HG03095 (cell line): ENCODE data around the gene IPO9.
"Not testable (repeated sequence)": the region's sequence is repeated elsewhere in the genome, so short reads cannot be mapped to it uniquely, and the experiment has no call there.

Experiments
- ATAC-seq: cut with Tn5 transposase; IDR thresholded peaks from one replicate; pipeline ENCODE4 v1.9.1; 2021; ENCODE audit warnings: moderate library complexity; ENCODE audit not compliant: unreplicated experiment

Gene IPO9

GRCh38 chr1:201900476-201900875 lies 71.5 kb downstream of the IPO9 start:
- no peak for ATAC-seq

- ATAC-seq = not testable (repeated sequence)
These were observed 72.1 kb downstream of the IPO9 start for GRCh38 chr1:201901036-201901435.

- no peak for ATAC-seq
These were observed 73.2 kb downstream of the IPO9 start for GRCh38 chr1:201902198-201902597.

DNA sequence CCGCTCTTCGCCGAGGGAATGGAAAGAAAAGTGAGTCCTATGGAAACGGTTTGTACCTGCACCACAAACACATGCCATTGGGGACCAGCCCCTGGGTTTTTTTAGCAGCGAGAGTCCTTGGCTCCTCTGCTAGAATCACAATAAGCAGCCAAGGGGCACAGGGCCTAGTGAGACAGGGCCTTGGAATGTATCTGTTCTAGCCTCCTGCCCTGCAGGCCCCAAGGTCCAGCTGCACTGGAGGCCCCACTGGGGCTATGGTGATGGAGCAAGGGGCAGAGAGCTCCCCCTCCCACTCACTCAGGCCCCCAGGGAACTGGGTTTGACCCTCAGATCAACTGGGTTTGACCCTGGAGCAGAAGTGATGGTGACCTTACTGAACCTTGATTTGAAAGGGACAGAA lies 74.2 kb downstream of the IPO9 start:
- no peak for ATAC-seq

- ATAC-seq = no peak
These were observed 75.6 kb downstream of the IPO9 start for GRCh38 chr1:201904579-201904978.

- no peak for ATAC-seq
These were observed 76.4 kb downstream of the IPO9 start for GRCh38 chr1:201905234-201905890.

GRCh38 chr1:201906336-201906735 lies 77.4 kb downstream of the IPO9 start:
- no peak for ATAC-seq

- no peak for ATAC-seq
These were observed 78.7 kb downstream of the IPO9 start for GRCh38 chr1:201907621-201908020.

GRCh38 chr1:201911826-201912571 lies 83.0 kb downstream of the IPO9 start:
- ATAC-seq = no peak

- no peak for ATAC-seq
These were observed 83.9 kb downstream of the IPO9 start for GRCh38 chr1:201912832-201913231.

GRCh38 chr1:201914456-201915235 lies 85.7 kb downstream of the IPO9 start:
- no peak for ATAC-seq

DNA sequence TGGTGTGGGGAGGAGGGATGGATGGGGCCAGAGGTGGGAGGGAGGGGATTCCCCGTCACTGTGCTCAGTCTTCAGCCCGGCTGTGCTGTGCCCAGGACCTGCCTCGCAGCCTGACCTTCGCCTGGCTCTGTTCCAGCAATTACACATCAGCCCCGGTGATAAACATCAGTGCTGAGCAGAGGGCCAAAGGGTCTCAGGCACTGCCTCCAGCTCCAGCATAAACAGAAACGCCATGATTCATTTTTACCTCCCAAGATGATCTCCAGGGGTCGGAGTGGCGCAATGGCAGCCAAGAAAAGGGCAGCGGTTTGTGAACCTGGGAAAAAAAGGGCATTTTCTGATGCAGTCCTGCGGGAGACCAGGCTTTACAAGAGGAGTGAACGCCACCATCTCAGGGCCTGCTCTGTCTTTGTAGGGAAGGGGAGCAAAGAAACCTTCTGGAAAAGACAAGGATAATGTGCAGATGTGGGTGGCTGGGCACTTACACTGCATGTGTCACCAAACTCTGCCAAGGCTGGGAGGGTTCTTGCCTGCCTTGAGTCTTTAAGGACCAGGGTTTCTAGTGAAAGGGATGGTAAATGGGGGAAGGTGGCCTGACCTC lies 87.8 kb downstream of the IPO9 start:
- ATAC-seq = no peak

DNA sequence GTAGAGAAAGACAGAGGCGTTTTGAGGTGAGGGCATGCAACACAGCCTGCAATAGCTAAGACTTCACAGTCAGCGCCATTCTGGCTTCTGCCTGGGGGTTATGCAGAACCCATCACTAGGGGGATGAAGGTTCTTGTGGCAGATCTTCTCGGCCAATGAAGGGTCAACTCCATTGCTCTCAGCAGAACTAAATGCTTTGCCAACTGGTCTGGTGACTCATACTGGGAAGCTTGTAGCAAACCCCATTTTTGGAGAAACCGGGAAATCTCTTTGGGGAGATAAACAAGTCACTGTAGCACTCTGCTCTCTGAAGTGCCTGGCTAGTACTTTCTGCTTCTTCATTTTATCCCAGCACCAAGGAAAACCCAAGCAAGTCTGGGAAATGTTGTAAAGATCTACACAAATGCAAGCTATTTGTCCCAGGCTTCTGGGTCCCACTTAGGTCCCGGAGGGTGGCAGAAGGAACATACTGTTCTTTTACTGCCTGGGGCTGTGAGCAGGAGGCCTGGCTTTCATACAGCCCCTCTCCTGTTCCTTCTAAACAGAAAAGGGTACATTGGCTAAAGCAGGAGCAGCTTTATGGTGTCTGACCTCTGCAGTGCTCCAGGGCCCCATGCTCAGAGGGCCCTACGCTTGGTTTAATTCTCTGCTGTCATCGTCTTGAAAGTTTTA lies 88.5 kb downstream of the IPO9 start:
- ATAC-seq = no peak

GRCh38 chr1:201918343-201918742 lies 89.4 kb downstream of the IPO9 start:
- ATAC-seq = no peak

DNA sequence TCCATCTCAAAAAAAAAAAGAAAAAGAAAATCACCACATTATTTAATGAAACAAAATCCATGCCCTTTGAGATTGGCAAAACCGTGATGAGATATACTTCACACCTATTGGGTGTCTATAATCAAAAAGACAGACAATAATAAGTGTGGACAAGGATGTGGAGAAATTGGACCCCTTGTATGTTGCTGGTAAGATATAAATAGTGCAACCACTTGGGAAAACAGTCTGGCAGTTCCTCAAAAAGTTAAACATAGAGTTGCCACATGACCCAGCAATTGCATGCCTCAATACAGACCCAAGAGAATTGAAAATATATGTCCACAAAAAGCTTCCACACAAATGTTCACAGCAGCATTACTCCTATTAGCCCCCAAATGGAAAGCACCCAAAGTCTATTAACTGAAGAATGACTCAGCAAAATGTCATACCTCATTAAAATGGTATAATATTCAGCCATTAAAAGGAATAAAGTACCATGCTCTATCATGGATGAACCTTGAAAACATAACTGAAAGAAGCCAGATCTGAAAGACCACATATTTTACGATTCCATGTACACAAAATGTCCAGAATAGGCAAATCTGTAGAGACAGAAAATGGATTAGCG lies 93.1 kb downstream of the IPO9 start:
- ATAC-seq = no peak

GRCh38 chr1:201925301-201925567 lies 96.3 kb downstream of the IPO9 start:
- ATAC-seq = no peak

GRCh38 chr1:201925981-201926645 lies 97.2 kb downstream of the IPO9 start:
- no peak for ATAC-seq

- no peak for ATAC-seq
These were observed 99.3 kb downstream of the IPO9 start for GRCh38 chr1:201928266-201928665.

GRCh38 chr1:201930137-201930536 lies 101.2 kb downstream of the IPO9 start:
- ATAC-seq = no peak

DNA sequence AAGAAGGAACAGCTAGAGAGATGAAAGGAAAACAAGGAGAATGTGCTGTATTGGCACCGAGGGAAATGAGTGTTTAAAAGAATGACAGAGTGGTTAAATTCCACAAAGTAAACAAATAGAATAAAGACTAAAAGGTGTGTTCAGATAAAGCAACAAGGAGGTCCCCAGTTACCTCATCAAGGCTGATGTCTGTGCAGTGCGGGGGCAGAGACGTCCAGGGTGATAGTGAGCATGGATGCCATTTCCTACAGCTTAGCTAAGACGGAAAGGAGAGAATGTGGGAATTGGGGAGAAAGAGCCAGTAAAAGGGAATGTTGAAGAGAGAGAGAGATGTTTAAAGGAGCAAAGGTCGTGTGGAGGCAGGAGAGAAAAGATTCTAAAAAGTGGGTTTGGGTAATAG lies 101.8 kb downstream of the IPO9 start:
- no peak for ATAC-seq
